GM19023 (cell line): ENCODE measurements around the gene CBR3.
"Not testable (repeated sequence)": the region's sequence is repeated elsewhere in the genome, so short reads cannot be mapped to it uniquely, and the experiment has no call there.

Experiments
- ATAC-seq: cut with Tn5 transposase; IDR thresholded peaks from one replicate; pipeline ENCODE4 v1.9.1; 2021; ENCODE audit warnings: mild to moderate bottlenecking, moderate library complexity; ENCODE audit not compliant: unreplicated experiment

The CBR3 gene

GRCh38 chr21:36134803-36135390 lies at the start of gene CBR3:
CBR3 (plus strand) TSS chr21:36135079; CDS start chr21:36135193, 114 bp downstream.
- no peak for ATAC-seq

- no peak for ATAC-seq
Measured at GRCh38 chr21:36087362-36088138, 47.3 kb upstream of the CBR3 start.

GRCh38 chr21:36089946-36090345 lies 44.9 kb upstream of the CBR3 start:
- ATAC-seq, result no peak

- ATAC-seq, result no peak
Measured at GRCh38 chr21:36092681-36093080, 42.2 kb upstream of the CBR3 start.

GRCh38 chr21:36093512-36093911 lies 41.4 kb upstream of the CBR3 start:
- ATAC-seq, result no peak

- no peak for ATAC-seq
Measured at GRCh38 chr21:36096398-36097290, 38.2 kb upstream of the CBR3 start.

GRCh38 chr21:36097427-36098181 lies 37.3 kb upstream of the CBR3 start:
- ATAC-seq, result no peak

GRCh38 chr21:36098182-36098532 lies 36.7 kb upstream of the CBR3 start:
- ATAC-seq, result no peak

- ATAC-seq, result no peak
Measured at GRCh38 chr21:36099000-36099399, 35.9 kb upstream of the CBR3 start.

- ATAC-seq, result not testable (repeated sequence)
Measured at GRCh38 chr21:36099695-36100211, 35.1 kb upstream of the CBR3 start.

GRCh38 chr21:36100971-36101641 lies 33.8 kb upstream of the CBR3 start:
- no peak for ATAC-seq

GRCh38 chr21:36103434-36103833 lies 31.4 kb upstream of the CBR3 start:
- no peak for ATAC-seq

- ATAC-seq, result no peak
Measured at GRCh38 chr21:36104317-36105300, 30.3 kb upstream of the CBR3 start.

GRCh38 chr21:36105327-36105842 lies 29.5 kb upstream of the CBR3 start:
- ATAC-seq, result no peak

- no peak for ATAC-seq
Measured at GRCh38 chr21:36109868-36110267, 25.0 kb upstream of the CBR3 start.

GRCh38 chr21:36111238-36111637 lies 23.6 kb upstream of the CBR3 start:
- ATAC-seq, result no peak

- no peak for ATAC-seq
Measured at GRCh38 chr21:36113647-36114428, 21.0 kb upstream of the CBR3 start.

GRCh38 chr21:36115138-36115730 lies 19.6 kb upstream of the CBR3 start:
- ATAC-seq, result no peak
